MM.1S (cell line): ENCODE measurements around the gene C13orf46.

Experiments used
- DNase-seq: peaks from one replicate; pipeline ENCODE4 v3.0.0-alpha.2; 2015
- H2AFZ ChIP-seq: fragments of 300-600 bp; sonication (generic); 2 replicates; pipeline ENCODE4 v1.6.0; 2016; ENCODE audit warnings: antibody characterized with exemption, low read length
- H3F3A ChIP-seq: fragments of 300-600 bp; sonication (generic); 2 replicates; pipeline ENCODE4 v1.6.1; 2016; ENCODE audit warnings: mild to moderate bottlenecking, antibody characterized with exemption, low read length, moderate library complexity, mixed read lengths; ENCODE audit not compliant: insufficient read depth
- H3K27ac ChIP-seq: fragments of 300-600 bp; sonication (generic); 2 replicates; pipeline ENCODE4 v1.5.1; 2016; ENCODE audit warnings: mild to moderate bottlenecking, low read length
- H3K27me3 ChIP-seq: fragments of 300-600 bp; sonication (generic); replicated peaks from 2 replicates; pipeline ENCODE4 v1.6.0; 2016; ENCODE audit warnings: low read length; ENCODE audit not compliant: insufficient read depth
- H3K36me3 ChIP-seq: fragments of 300-600 bp; sonication (generic); replicated peaks from 2 replicates; pipeline ENCODE4 v1.6.1; 2016; ENCODE audit warnings: mild to moderate bottlenecking, low read length, mixed read lengths; ENCODE audit not compliant: insufficient read depth
- H3K4me1 ChIP-seq: fragments of 300-600 bp; sonication (generic); 2 replicates; pipeline ENCODE4 v1.6.1; 2016; ENCODE audit warnings: low read length, mixed read lengths
- H3K4me2 ChIP-seq: fragments of 300-600 bp; sonication (generic); 2 replicates; pipeline ENCODE4 v1.6.0; 2016; ENCODE audit warnings: low read depth, low read length
- H3K4me3 ChIP-seq: fragments of 300-600 bp; sonication (generic); 2 replicates; pipeline ENCODE4 v1.5.1; 2016; ENCODE audit warnings: low read length, mixed read lengths
- H3K79me2 ChIP-seq: fragments of 300-600 bp; sonication (generic); 2 replicates; pipeline ENCODE4 v1.6.1; 2016; ENCODE audit warnings: mixed run types, low read length, mixed read lengths
- H3K9ac ChIP-seq: fragments of 300-600 bp; sonication (generic); 2 replicates; pipeline ENCODE4 v1.6.1; 2016; ENCODE audit warnings: low read length, mixed read lengths
- H3K9me2 ChIP-seq: fragments of 300-600 bp; sonication (generic); replicated peaks from 2 replicates; pipeline ENCODE4 v1.6.1; 2016; ENCODE audit warnings: mild to moderate bottlenecking, low read length, mixed read lengths; ENCODE audit not compliant: insufficient read depth
- H3K9me3 ChIP-seq: fragments of 300-600 bp; sonication (generic); replicated peaks from 2 replicates; pipeline ENCODE4 v1.6.1; 2016; ENCODE audit warnings: mild to moderate bottlenecking, low read length, mixed read lengths; ENCODE audit not compliant: insufficient read depth
- H4K20me1 ChIP-seq: fragments of 300-600 bp; sonication (generic); 2 replicates; pipeline ENCODE4 v1.6.1; 2016; ENCODE audit warnings: mild to moderate bottlenecking, low read length, moderate library complexity, mixed read lengths; ENCODE audit not compliant: insufficient read depth
- EZH2 ChIP-seq: fragments of 300-600 bp; sonication (generic); optimal IDR thresholded peaks from 2 replicates; pipeline ENCODE3; 2017; ENCODE audit warnings: low read depth, mild to moderate bottlenecking, antibody characterized with exemption, low read length, mixed read lengths
- EZH2phosphoT487 ChIP-seq: fragments of 300-600 bp; sonication (generic); IDR thresholded peaks from 2 replicates; pipeline ENCODE4 v1.6.1; 2018; ENCODE audit warnings: antibody characterized with exemption, low read length
- TF ChIP-seq, protein P1 (sequence below): fragments of 300-600 bp; sonication (generic); IDR thresholded peaks from 2 replicates; pipeline ENCODE4 v1.5.1; 2016; ENCODE audit warnings: antibody characterized with exemption, low read length, mixed read lengths

C13orf46 gene

GRCh38 chr13:113963376-113963775, 10.5 kb downstream of the C13orf46 start:
- no peaks in the 10 kb centered on the region for H3K27me3 ChIP-seq
- no peaks in the 10 kb centered on the region for H3K9me2 ChIP-seq
- H3K9ac ChIP-seq: no peak overlapping the region
- H3K79me2 ChIP-seq: no peaks in the 10 kb centered on the region
- no peak overlapping the region for H3K4me3 ChIP-seq
- H2AFZ ChIP-seq: no peak overlapping the region
- no peaks in the 10 kb centered on the region for H3K36me3 ChIP-seq
- H4K20me1 ChIP-seq: no peaks in the 10 kb centered on the region
- no peaks in the 10 kb centered on the region for H3K4me1 ChIP-seq
- no peak for TF ChIP-seq EZH2
- TF ChIP-seq, protein P1, sequence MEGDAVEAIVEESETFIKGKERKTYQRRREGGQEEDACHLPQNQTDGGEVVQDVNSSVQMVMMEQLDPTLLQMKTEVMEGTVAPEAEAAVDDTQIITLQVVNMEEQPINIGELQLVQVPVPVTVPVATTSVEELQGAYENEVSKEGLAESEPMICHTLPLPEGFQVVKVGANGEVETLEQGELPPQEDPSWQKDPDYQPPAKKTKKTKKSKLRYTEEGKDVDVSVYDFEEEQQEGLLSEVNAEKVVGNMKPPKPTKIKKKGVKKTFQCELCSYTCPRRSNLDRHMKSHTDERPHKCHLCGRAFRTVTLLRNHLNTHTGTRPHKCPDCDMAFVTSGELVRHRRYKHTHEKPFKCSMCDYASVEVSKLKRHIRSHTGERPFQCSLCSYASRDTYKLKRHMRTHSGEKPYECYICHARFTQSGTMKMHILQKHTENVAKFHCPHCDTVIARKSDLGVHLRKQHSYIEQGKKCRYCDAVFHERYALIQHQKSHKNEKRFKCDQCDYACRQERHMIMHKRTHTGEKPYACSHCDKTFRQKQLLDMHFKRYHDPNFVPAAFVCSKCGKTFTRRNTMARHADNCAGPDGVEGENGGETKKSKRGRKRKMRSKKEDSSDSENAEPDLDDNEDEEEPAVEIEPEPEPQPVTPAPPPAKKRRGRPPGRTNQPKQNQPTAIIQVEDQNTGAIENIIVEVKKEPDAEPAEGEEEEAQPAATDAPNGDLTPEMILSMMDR: no peak
- TF ChIP-seq EZH2phosphoT487: no peak
- H3K9me3 ChIP-seq: no peaks in the 10 kb centered on the region
- no peak overlapping the region for H3K4me2 ChIP-seq
- no peaks in the 10 kb centered on the region for H3F3A ChIP-seq
- DNase-seq: no peak
- H3K27ac ChIP-seq: no peak overlapping the region

DNA sequence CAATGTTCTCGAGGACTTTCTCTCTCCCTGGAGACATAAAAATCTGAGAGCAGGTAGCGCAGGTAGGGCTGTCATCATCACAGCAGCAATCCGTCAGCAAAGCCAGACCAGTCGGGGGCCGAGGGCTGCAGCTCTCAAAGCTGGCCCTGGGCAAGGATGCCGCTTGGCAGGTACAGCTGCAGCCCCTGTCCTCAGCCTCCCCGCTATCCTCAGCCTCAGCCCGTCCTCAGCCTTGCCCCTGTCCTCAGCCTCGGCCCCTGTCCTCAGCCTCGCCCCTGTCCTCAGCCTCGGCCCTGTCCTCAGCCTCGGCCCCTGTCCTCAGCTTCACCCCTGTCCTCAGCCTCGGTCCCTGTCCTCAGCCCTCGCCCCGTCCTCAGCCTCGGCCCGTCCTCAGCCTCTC, 10.9 kb downstream of the C13orf46 start:
- no peak for TF ChIP-seq EZH2
- no peak for TF ChIP-seq EZH2phosphoT487
- Histone ChIP-seq H4K20me1 (no peaks in the 10 kb centered on the region), H3K27me3 (no peaks in the 10 kb centered on the region), H2AFZ (no peak overlapping the region), H3K9me2 (no peaks in the 10 kb centered on the region), H3K36me3 (no peaks in the 10 kb centered on the region), H3K9me3 (no peaks in the 10 kb centered on the region), H3K9ac (no peak overlapping the region), H3K27ac (no peak overlapping the region), H3K79me2 (no peaks in the 10 kb centered on the region), H3K4me1 (no peaks in the 10 kb centered on the region), H3K4me2 (no peak overlapping the region), H3K4me3 (no peak overlapping the region), H3F3A (no peaks in the 10 kb centered on the region)
- no peak for DNase-seq

DNA sequence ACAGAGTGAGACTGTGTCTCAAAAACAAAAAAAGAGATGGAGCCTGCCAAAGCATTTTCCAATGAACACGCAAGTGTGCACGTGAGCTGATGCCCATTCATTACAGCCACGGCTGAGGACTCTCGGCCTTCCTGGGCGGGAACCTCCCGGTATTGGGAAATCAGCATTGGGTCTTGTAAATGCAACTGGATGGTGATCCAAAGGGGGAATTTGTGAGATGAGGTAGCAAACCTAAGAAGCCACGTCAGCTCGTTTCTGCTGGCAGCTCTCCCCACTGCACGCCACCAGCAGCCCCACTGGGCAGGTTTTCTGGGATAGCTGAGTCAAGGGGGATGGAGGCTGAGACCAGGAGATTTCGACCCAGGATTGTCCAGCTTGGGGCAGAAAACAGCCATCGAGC, 11.5 kb downstream of the C13orf46 start:
- no peak overlapping the region for H3K9ac ChIP-seq
- H3K27me3 ChIP-seq: no peaks in the 10 kb centered on the region
- no peaks in the 10 kb centered on the region for H3F3A ChIP-seq
- no peaks in the 10 kb centered on the region for H3K9me2 ChIP-seq
- H3K36me3 ChIP-seq: no peaks in the 10 kb centered on the region
- H3K4me1 ChIP-seq: no peaks in the 10 kb centered on the region
- DNase-seq: no peak
- no peak for TF ChIP-seq EZH2
- H3K4me3 ChIP-seq: no peak overlapping the region
- H3K79me2 ChIP-seq: no peaks in the 10 kb centered on the region
- H3K4me2 ChIP-seq: no peak overlapping the region
- no peak overlapping the region for H3K27ac ChIP-seq
- H2AFZ ChIP-seq: no peak overlapping the region
- no peaks in the 10 kb centered on the region for H4K20me1 ChIP-seq
- no peaks in the 10 kb centered on the region for H3K9me3 ChIP-seq

DNA sequence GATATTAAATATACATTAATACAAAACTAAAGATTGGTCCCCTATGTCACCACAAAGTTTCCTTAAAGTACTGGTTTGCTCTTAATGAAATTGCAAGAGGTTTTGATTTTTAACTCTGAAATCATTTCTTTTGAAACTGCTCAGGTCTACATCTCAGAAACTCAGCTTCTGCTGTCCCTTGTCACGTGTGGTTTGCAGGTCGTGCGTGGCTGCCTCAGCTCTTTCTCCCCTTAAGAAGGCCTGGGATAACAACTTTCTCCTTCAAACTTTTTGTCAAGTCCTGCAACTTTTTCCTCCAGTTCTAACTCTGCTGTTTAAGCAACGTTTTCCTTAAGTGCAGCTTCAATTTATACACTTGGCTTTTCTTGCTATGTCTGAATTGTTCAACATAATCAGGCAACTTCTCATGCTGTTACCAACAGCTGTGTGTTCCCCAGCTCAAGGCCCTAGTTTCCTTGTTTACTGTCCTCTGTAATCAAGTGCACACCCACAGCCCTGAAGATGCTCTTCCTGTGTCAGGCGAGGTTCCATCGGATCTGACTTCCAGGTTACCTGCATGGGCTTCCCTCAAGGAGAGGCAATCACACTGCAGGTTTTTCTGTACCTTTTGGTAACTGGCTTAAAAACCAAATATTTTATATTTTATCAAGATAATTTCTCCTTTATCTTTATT, 13.5 kb downstream of the C13orf46 start:
- H4K20me1 ChIP-seq: no peaks in the 10 kb centered on the region
- no peak overlapping the region for H3K27ac ChIP-seq
- H3K9me3 ChIP-seq: no peaks in the 10 kb centered on the region
- TF ChIP-seq EZH2phosphoT487 (no peak), EZH2 (no peak)
- TF ChIP-seq, protein P1: no peak
- no peaks in the 10 kb centered on the region for H3K27me3 ChIP-seq
- no peak for DNase-seq
- H3K36me3 ChIP-seq: no peaks in the 10 kb centered on the region
- no peak overlapping the region for H3K9ac ChIP-seq
- no peaks in the 10 kb centered on the region for H3K79me2 ChIP-seq
- no peak overlapping the region for H2AFZ ChIP-seq
- H3F3A ChIP-seq: no peaks in the 10 kb centered on the region
- no peaks in the 10 kb centered on the region for H3K9me2 ChIP-seq
- no peaks in the 10 kb centered on the region for H3K4me1 ChIP-seq
- no peak overlapping the region for H3K4me2 ChIP-seq
- no peak overlapping the region for H3K4me3 ChIP-seq
